Stimulated activated CD8-positive, alpha-beta memory T cell treated with anti-CD3 and anti-CD28 coated beads, Interleukin-4, amount 100 ng/mL, for 4 hours (primary cell): Measurements from ENCODE around the gene CASP8AP2.
"Not testable (repeated sequence)": the region's sequence is repeated elsewhere in the genome, so short reads cannot be mapped to it uniquely, and the experiment has no call there.

Experiments used
- DNase-seq, 2 donors: peaks; one replicate each; pipeline ENCODE4 v3.0.0-alpha.2; 2020; ENCODE audit warnings: low read depth in 2 of 2, low spot score in 1 of 2

The CASP8AP2 gene

GRCh38 chr6:89819336-89820130 lies 10.1 kb upstream of the CASP8AP2 start, which contains the start of gene MDN1:
Gene MDN1 (minus strand): TSS chr6:89819794. CDS start chr6:89819607, 187 bp downstream.
- peak; percentile 79 to 82 for DNase-seq

GRCh38 chr6:89826029-89826528 lies 3.6 kb upstream of the CASP8AP2 start:
- DNase-seq: no peak

GRCh38 chr6:89828475-89828987 lies 1.1 kb upstream of the CASP8AP2 start:
- not testable (repeated sequence) for DNase-seq

- DNase-seq: no peak
Measured at GRCh38 chr6:89828988-89829471, 650 bp upstream of the CASP8AP2 start.

- DNase-seq: no peak
Measured at GRCh38 chr6:89830170-89830809, 610 bp downstream of the CASP8AP2 start.

- DNase-seq: no peak
Measured at GRCh38 chr6:89834884-89835792, 5.5 kb downstream of the CASP8AP2 start.

GRCh38 chr6:89836639-89837222 lies 7.1 kb downstream of the CASP8AP2 start:
- DNase-seq: no peak

GRCh38 chr6:89840538-89840937 lies 10.9 kb downstream of the CASP8AP2 start:
- no peak for DNase-seq

GRCh38 chr6:89842228-89842627 lies 12.5 kb downstream of the CASP8AP2 start:
- no peak for DNase-seq

- no peak for DNase-seq
Measured at GRCh38 chr6:89843070-89843469, 13.4 kb downstream of the CASP8AP2 start.

GRCh38 chr6:89847513-89847912 lies 17.8 kb downstream of the CASP8AP2 start:
- DNase-seq: not testable (repeated sequence)

- DNase-seq: no peak
Measured at GRCh38 chr6:89853068-89853467, 23.4 kb downstream of the CASP8AP2 start.

GRCh38 chr6:89858041-89858440 lies 28.4 kb downstream of the CASP8AP2 start:
- no peak for DNase-seq

- DNase-seq: no peak
Measured at GRCh38 chr6:89859744-89860143, 30.1 kb downstream of the CASP8AP2 start.

GRCh38 chr6:89862273-89862672 lies 32.6 kb downstream of the CASP8AP2 start:
- no peak for DNase-seq

GRCh38 chr6:89862698-89863097 lies 33.0 kb downstream of the CASP8AP2 start:
- no peak for DNase-seq

- DNase-seq: no peak
Measured at GRCh38 chr6:89866024-89866678, 36.5 kb downstream of the CASP8AP2 start.

GRCh38 chr6:89873721-89874120 lies 44.0 kb downstream of the CASP8AP2 start:
- DNase-seq: no peak

GRCh38 chr6:89874438-89874837 lies 44.8 kb downstream of the CASP8AP2 start:
- no peak for DNase-seq
